AG20443 (cell line): ENCODE results near the gene KLHL3.

Experiments
- DNase-seq: peaks from one replicate; pipeline ENCODE4 v3.0.0; 2012; ENCODE audit warnings: low spot score, mixed read lengths

Gene KLHL3

GRCh38 chr5:137708796-137709559 lies 26.9 kb downstream of the KLHL3 start:
- no peak for DNase-seq

- no peak for DNase-seq
These were observed 27.8 kb downstream of the KLHL3 start for GRCh38 chr5:137708062-137708461.

GRCh38 chr5:137706841-137707240 lies 29.0 kb downstream of the KLHL3 start:
- no peak for DNase-seq

GRCh38 chr5:137705106-137705505 lies 30.8 kb downstream of the KLHL3 start:
- DNase-seq, result no peak

GRCh38 chr5:137703565-137703964 lies 32.3 kb downstream of the KLHL3 start:
- no peak for DNase-seq

GRCh38 chr5:137700282-137700680 lies 35.6 kb downstream of the KLHL3 start:
- DNase-seq, result no peak

GRCh38 chr5:137699336-137700281 lies 36.3 kb downstream of the KLHL3 start:
- DNase-seq, result no peak

- no peak for DNase-seq
These were observed 39.4 kb downstream of the KLHL3 start for GRCh38 chr5:137696481-137696880.

- DNase-seq, result no peak
These were observed 40.0 kb downstream of the KLHL3 start for GRCh38 chr5:137695651-137696428.

- DNase-seq, result no peak
These were observed 41.8 kb downstream of the KLHL3 start for GRCh38 chr5:137693951-137694721.

- no peak for DNase-seq
These were observed 42.5 kb downstream of the KLHL3 start for GRCh38 chr5:137693307-137693950.

GRCh38 chr5:137689306-137689705 lies 46.6 kb downstream of the KLHL3 start:
- no peak for DNase-seq

GRCh38 chr5:137688210-137688840 lies 47.6 kb downstream of the KLHL3 start:
- DNase-seq, result no peak

GRCh38 chr5:137684761-137685160 lies 51.1 kb downstream of the KLHL3 start:
- DNase-seq, result no peak

- DNase-seq, result no peak
These were observed 54.7 kb downstream of the KLHL3 start for GRCh38 chr5:137681191-137681590.

- no peak for DNase-seq
These were observed 56.0 kb downstream of the KLHL3 start for GRCh38 chr5:137679910-137680309.

GRCh38 chr5:137679195-137679594 lies 56.7 kb downstream of the KLHL3 start:
- no peak for DNase-seq

GRCh38 chr5:137672881-137673280 lies 63.0 kb downstream of the KLHL3 start:
- DNase-seq, result no peak

GRCh38 chr5:137672001-137672400 lies 63.9 kb downstream of the KLHL3 start:
- no peak for DNase-seq

- no peak for DNase-seq
These were observed 66.1 kb downstream of the KLHL3 start for GRCh38 chr5:137669811-137670210.

- DNase-seq, result no peak
These were observed 67.3 kb downstream of the KLHL3 start for GRCh38 chr5:137668637-137669036.
